MG63 (cell line): ENCODE data around the gene TANC1. TPM values are rescaled to one million over a fixed set of nuclear protein-coding genes. Genes with fewer than 3 reads are reported as not detected.
A peak's percentile ranks its signal among the peaks of the same experiment; 100 is the strongest.

ENCODE experiments used
- DNase-seq: peaks from one replicate; pipeline ENCODE4 v3.0.0-alpha.2; 2020
- H3K27me3 ChIP-seq: fragments of 250-450 bp; sonication (Bioruptor Pico); 2 replicates; pipeline ENCODE4 v1.5.1; 2020; ENCODE audit warnings: mild to moderate bottlenecking, moderate library complexity
- H3K36me3 ChIP-seq: fragments of 250-450 bp; sonication (Bioruptor Pico); 2 replicates; pipeline ENCODE4 v1.5.1; 2020; ENCODE audit warnings: mild to moderate bottlenecking, moderate library complexity
- H3K4me3 ChIP-seq: fragments of 250-450 bp; sonication (Bioruptor Pico); 2 replicates; pipeline ENCODE4 v1.5.1; 2020; ENCODE audit warnings: mild to moderate bottlenecking, moderate library complexity
- H3K9me3 ChIP-seq: fragments of 250-450 bp; sonication (Bioruptor Pico); 2 replicates; pipeline ENCODE4 v1.5.1; 2020; ENCODE audit warnings: mild to moderate bottlenecking, moderate library complexity
- total RNA-seq: library from RNA; depleted of rRNA; stranded (reverse); fragments of >200 nt; shearing (Covaris generic); gene quantifications from 2 replicates; pipeline ENCODE4 v1.2.3, GENCODE V29; 2014; ENCODE audit warnings: low replicate concordance

The TANC1 gene
- total RNA-seq, 1 experiment from 2014 or later, result 8.8 TPM

DNA sequence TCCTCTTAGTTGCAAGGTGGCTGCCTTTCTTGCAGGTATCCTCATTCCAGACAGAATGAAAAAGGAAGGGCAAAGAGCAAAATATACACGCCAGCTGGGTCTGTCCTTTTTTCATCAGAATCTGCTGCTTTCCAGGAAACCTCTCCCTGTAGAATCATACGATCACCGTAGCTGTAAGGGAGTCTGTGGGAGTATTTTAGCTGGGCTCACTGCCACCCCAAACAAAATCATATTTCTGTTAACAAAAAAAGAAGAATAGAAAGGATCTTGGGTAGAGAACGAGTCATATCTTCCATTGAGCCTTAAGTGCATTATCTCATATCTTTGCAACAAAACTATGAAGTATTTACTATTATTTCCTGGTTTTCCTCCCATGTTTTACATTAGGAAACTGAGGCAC, 15.0 kb upstream of the TANC1 start:
- DNase-seq, result peak; percentile 54
- Histone ChIP-seq H3K9me3 (no peaks in the 10 kb centered on the region), H3K36me3 (no peaks in the 10 kb centered on the region), H3K27me3 (no peaks in the 10 kb centered on the region), H3K4me3 (no peak overlapping the region)

DNA sequence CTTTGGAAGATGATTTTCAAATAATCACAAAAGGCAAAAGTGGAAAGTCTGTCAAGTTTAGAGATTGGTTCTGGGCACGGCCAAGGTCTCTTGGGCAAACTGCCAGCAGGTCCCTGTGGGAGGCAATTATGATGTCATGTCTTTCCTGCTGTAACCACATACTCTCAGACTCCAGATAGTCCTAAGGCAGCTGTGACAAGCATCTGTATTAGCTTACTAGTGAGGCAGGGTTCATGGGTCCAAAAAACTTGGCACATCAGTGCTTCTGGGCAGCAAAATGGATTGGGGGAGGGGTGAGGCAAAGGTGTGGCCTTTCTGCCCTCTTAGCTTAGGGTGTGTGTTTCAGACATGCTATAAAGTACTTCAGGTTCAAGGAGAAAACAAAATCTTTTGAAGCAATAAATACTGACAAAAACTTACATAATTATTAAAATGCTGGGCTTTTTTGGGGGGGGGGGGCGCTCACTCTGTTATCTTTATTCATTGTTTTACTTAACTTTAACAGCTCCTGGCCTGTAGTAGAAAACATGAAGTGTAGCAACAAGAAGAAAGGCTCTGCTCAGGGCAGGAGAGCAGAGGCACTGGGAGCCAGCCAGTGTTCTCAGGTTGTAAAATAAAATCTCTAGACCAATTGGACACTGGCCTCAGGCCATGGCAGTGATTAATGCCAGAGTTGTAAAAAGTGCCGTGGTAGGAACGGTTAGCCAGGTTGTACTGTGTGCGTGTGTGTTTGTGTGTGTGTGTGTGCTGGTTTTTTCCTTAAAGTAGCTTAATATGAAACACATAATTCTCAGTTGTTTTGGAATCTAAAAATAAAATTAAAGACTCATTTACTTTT, 14.3 kb upstream of the TANC1 start:
- Histone ChIP-seq H3K27me3 (no peaks in the 10 kb centered on the region), H3K36me3 (no peaks in the 10 kb centered on the region)

GRCh38 chr2:158955842-158956365, 12.5 kb upstream of the TANC1 start:
- no peaks in the 10 kb centered on the region for H3K36me3 ChIP-seq
- no peak for DNase-seq
- H3K9me3 ChIP-seq, result no peaks in the 10 kb centered on the region
- no peak overlapping the region for H3K4me3 ChIP-seq
- H3K27me3 ChIP-seq, result no peaks in the 10 kb centered on the region

More for the DNA sequence above, 14.3 kb upstream of the TANC1 start:
- DNase-seq, result peak; percentile 81
- no peak overlapping the region for H3K4me3 ChIP-seq
- H3K9me3 ChIP-seq, result no peaks in the 10 kb centered on the region

DNA sequence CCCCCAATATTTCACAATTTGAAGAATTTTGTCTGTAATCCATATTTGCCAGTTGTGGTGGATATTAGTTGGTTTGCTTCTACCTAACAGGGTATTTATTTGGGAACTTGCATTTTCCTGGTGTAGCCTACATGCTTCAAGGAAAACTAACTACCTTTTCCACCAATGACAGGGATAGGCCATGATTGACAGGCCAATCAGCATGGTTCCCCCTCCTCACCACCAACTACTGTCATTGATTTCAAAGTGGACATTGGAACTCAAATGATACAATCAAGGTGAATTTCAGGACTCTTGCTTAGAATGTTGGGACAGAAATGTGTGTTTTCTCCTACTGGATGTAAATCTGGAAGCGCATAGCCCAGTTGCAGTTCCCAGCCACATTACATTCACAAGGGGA, 10.1 kb upstream of the TANC1 start:
- no peaks in the 10 kb centered on the region for H3K27me3 ChIP-seq
- no peak overlapping the region for H3K4me3 ChIP-seq
- H3K36me3 ChIP-seq, result no peaks in the 10 kb centered on the region
- H3K9me3 ChIP-seq, result no peaks in the 10 kb centered on the region
- no peak for DNase-seq

DNA sequence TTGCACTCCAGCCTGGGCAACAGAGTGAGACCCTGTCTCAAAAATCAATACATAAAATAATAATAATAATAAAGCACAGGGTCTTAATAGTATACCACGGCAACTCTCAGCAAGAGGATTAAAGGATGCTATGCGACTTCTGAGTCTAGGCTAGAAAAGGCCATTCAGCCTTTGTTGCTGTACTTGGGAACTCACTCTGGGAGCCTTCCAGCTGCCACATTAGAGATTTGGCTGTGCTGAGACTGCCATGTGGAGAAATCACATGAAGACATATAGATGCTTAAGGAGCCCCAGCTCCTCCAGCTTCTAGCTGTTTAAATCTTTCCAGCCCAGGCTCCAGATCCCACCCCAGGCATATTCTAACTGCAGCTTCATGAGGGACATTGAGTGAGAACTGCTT, 8.2 kb upstream of the TANC1 start:
- no peak for DNase-seq
- no peaks in the 10 kb centered on the region for H3K9me3 ChIP-seq
- no peaks in the 10 kb centered on the region for H3K36me3 ChIP-seq
- no peaks in the 10 kb centered on the region for H3K27me3 ChIP-seq
- H3K4me3 ChIP-seq, result no peak overlapping the region

GRCh38 chr2:158962074-158962473, 6.4 kb upstream of the TANC1 start:
- no peaks in the 10 kb centered on the region for H3K36me3 ChIP-seq

GRCh38 chr2:158963071-158963470, 5.4 kb upstream of the TANC1 start:
- Histone ChIP-seq H3K9me3 (no peaks in the 10 kb centered on the region), H3K4me3 (no peak overlapping the region), H3K36me3 (no peaks in the 10 kb centered on the region), H3K27me3 (no peaks in the 10 kb centered on the region)
- DNase-seq, result no peak

More at GRCh38 chr2:158962074-158962473, 6.4 kb upstream of the TANC1 start:
- Histone ChIP-seq H3K4me3 (no peak overlapping the region), H3K27me3 (no peaks in the 10 kb centered on the region), H3K9me3 (no peaks in the 10 kb centered on the region)
- no peak for DNase-seq

DNA sequence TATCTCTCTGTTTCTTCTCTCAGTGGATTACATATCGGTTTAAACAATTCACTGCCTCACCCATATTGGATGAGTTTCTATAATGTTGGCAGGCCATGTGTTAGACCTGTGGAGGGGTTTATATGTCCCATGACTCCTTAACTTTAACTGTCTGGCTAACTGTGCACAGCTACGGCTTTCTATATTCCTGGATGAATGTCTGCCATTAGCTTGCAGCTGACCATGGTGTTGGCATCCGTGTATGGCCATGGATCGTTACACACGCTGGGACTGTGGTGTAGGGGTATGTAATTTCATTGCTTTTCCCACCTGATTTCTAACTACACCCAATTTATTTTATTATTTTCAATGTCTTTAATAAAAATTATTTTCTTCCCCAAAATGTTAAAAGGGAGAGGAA, 3.3 kb upstream of the TANC1 start:
- no peaks in the 10 kb centered on the region for H3K36me3 ChIP-seq
- no peaks in the 10 kb centered on the region for H3K9me3 ChIP-seq
- no peak overlapping the region for H3K4me3 ChIP-seq
- no peaks in the 10 kb centered on the region for H3K27me3 ChIP-seq
- DNase-seq, result no peak

DNA sequence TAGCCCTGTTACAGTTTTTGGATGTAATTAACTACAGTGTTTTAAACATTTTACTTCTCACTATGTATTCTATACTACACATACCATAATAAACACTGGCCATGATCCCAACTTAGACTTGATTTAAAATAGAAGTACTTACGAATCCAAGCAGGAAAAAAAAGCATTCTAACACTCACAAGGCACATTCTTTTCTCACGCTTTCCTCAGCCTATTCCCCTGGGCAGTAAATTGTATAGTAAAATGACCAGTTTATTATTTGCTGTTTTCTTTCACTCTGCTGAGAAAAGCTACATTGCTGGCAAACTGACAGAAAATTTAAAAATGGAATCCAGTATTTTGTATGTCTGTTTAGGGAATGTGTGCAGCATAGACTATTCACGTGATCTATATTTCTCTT, 2.8 kb upstream of the TANC1 start:
- DNase-seq, result no peak
- Histone ChIP-seq H3K9me3 (no peaks in the 10 kb centered on the region), H3K36me3 (no peaks in the 10 kb centered on the region), H3K4me3 (no peak overlapping the region), H3K27me3 (no peaks in the 10 kb centered on the region)

GRCh38 chr2:158966312-158966711, 2.1 kb upstream of the TANC1 start:
- H3K36me3 ChIP-seq, result no peaks in the 10 kb centered on the region
- DNase-seq, result no peak
- H3K4me3 ChIP-seq, result no peak overlapping the region
- H3K27me3 ChIP-seq, result no peaks in the 10 kb centered on the region
- H3K9me3 ChIP-seq, result no peaks in the 10 kb centered on the region

DNA sequence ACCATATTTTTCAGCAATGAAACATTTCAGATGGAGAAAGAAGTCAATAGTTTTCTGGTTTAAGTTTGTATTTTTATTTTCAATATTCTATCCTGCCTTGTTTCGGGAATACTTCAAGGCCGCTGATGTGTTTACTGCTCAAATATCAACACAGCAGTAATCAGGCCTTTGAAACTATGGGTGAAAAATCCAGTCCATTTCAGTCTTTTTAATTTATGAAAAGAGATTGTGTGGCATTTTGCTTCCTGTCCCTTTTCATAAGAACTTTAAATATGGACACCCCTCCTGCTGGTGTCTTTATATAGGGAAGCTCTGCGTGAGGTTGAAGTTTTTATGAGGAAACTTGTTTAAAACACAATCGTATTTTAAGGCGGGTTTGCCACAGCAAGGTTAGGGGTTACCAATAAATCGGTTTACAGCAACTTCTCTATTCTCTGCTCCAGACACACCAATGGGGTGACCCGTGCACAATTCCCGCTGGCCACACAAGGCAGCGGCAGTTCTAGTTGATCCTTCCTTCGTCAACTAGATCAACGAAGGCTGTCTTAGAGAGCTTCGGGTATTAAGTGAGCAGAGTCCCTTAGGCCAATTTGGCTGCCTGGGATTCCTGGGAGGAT, 1.2 kb upstream of the TANC1 start:
- Histone ChIP-seq H3K9me3 (no peaks in the 10 kb centered on the region), H3K27me3 (no peaks in the 10 kb centered on the region), H3K36me3 (no peaks in the 10 kb centered on the region), H3K4me3 (peak overlapping the region; percentile 84)
- no peak for DNase-seq

DNA sequence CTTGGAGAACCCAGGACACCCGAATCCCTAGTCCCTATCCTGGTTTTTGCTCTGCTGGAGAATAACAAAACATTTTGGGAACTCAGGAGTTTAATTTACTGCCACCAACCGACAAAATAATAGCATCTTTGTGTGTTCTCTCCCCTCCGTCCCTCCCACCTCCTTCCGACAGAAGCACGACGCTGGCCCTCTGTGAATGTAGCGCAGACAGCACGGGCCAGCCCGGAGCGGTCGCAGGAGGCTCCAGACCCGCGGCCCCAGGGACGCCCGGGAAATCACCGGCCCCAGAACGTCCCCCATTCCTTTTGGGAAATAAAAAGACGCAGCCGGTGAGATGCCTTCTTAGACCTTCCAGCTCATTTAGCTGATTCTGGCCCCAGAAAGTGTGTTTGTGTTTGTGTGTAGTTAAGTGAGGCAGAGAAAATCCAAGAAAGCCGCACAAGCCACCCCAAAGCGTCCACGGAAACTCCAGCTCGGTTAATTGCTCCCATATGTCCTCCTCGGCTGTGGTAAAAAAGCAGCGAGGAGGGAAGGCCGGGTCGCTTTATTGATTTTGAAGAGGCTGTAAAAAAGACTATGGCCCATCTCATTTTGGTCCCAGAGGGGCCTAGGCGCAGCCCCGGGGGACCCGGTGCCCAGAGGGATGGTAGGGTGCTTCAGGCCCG, 577 bp upstream of the TANC1 start:
- Histone ChIP-seq H3K36me3 (no peaks in the 10 kb centered on the region), H3K9me3 (no peaks in the 10 kb centered on the region), H3K27me3 (no peaks in the 10 kb centered on the region), H3K4me3 (peak overlapping the region; percentile 84)
- DNase-seq, result peak; percentile 62

GRCh38 chr2:158969162-158969714, 798 bp downstream of the TANC1 start:
- H3K27me3 ChIP-seq, result no peaks in the 10 kb centered on the region
- no peaks in the 10 kb centered on the region for H3K36me3 ChIP-seq
- peak overlapping the region; percentile 84 for H3K4me3 ChIP-seq
- DNase-seq, result no peak
- H3K9me3 ChIP-seq, result no peaks in the 10 kb centered on the region

GRCh38 chr2:158969715-158970240, 1.3 kb downstream of the TANC1 start:
- Histone ChIP-seq H3K36me3 (no peaks in the 10 kb centered on the region), H3K27me3 (no peaks in the 10 kb centered on the region), H3K4me3 (peak overlapping the region; percentile 84), H3K9me3 (no peaks in the 10 kb centered on the region)
- peak; percentile 26 for DNase-seq

GRCh38 chr2:158970241-158970751, 1.9 kb downstream of the TANC1 start:
- peak; percentile 21 for DNase-seq
- no peaks in the 10 kb centered on the region for H3K27me3 ChIP-seq
- H3K9me3 ChIP-seq, result no peaks in the 10 kb centered on the region
- peak overlapping the region; percentile 84 for H3K4me3 ChIP-seq
- H3K36me3 ChIP-seq, result no peaks in the 10 kb centered on the region

- no peak overlapping the region for H3K4me3 ChIP-seq
- no peak for DNase-seq
- H3K9me3 ChIP-seq, result no peaks in the 10 kb centered on the region
- H3K36me3 ChIP-seq, result no peaks in the 10 kb centered on the region
- no peaks in the 10 kb centered on the region for H3K27me3 ChIP-seq
These were observed 4.9 kb downstream of the TANC1 start for GRCh38 chr2:158973116-158973956.
